ENCODE measurements around the gene AIRE. TPM values are rescaled to one million over a fixed set of nuclear protein-coding genes. Genes with fewer than 3 reads are reported as not detected.
A peak's percentile ranks its signal among the peaks of the same experiment; 100 is the strongest.

AIRE gene
- total RNA-seq, 6 experiments from 2014 or later: 0.05 to 0.12 TPM; not detected in 4

GRCh38 chr21:44297525-44298290 is 12.0 kb downstream of the AIRE start:
- Mint-ChIP-seq H3K4me3 (no peak overlapping the region; the same call in 1 of the 2 replicates), H3K27me3 (ENCODE audit: insufficient read depth) (peaks cover 3% of the 10 kb centered on the region), H3K27ac (no peak overlapping the region), H3K4me1 (ENCODE audit: low read depth) (peaks cover 14% of the 10 kb centered on the region), H3K9me3 (no peaks in the 10 kb centered on the region), H3K36me3 (ENCODE audit: low read depth) (no peaks in the 10 kb centered on the region)
- DNase-seq: peak; percentile 73
- TF ChIP-seq, protein P1, sequence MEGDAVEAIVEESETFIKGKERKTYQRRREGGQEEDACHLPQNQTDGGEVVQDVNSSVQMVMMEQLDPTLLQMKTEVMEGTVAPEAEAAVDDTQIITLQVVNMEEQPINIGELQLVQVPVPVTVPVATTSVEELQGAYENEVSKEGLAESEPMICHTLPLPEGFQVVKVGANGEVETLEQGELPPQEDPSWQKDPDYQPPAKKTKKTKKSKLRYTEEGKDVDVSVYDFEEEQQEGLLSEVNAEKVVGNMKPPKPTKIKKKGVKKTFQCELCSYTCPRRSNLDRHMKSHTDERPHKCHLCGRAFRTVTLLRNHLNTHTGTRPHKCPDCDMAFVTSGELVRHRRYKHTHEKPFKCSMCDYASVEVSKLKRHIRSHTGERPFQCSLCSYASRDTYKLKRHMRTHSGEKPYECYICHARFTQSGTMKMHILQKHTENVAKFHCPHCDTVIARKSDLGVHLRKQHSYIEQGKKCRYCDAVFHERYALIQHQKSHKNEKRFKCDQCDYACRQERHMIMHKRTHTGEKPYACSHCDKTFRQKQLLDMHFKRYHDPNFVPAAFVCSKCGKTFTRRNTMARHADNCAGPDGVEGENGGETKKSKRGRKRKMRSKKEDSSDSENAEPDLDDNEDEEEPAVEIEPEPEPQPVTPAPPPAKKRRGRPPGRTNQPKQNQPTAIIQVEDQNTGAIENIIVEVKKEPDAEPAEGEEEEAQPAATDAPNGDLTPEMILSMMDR (IDR thresholded peaks at IDR 0.05): peak; percentile 85

GRCh38 chr21:44298301-44298700 is 12.6 kb downstream of the AIRE start:
- Mint-ChIP-seq H3K9me3 (no peaks in the 10 kb centered on the region), H3K27me3 (ENCODE audit: insufficient read depth) (peaks cover 3% of the 10 kb centered on the region), H3K36me3 (ENCODE audit: low read depth) (no peaks in the 10 kb centered on the region), H3K4me1 (ENCODE audit: low read depth) (peaks cover 14% of the 10 kb centered on the region), H3K27ac (no peak overlapping the region), H3K4me3 (no peak overlapping the region)
- TF ChIP-seq, protein P1 (IDR thresholded peaks at IDR 0.05): no peak
- peak; percentile 44 for DNase-seq

DNA sequence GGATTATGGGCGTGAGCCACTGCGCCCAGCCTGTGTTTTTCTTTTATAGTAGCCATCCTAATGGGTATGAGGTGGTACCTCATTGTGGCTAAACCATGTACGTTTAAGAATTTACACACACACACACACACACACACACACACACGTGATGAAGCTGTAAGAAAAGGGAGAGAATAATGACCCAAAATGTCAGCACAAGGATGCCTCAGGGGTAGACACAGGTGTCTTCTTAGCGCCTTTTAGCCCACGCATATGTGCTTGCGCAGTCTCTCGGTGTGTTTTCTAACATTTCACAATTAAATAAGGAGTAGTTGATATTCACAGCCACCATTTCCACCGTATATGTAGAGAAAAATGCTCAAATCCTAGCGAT is 13.4 kb downstream of the AIRE start:
- Mint-ChIP-seq H3K4me3 (peak overlapping the region; percentile 87), H3K27ac (peak overlapping the region; percentile 83), H3K36me3 (ENCODE audit: low read depth) (no peaks in the 10 kb centered on the region), H3K9me3 (no peaks in the 10 kb centered on the region), H3K27me3 (ENCODE audit: insufficient read depth) (peaks cover 3% of the 10 kb centered on the region), H3K4me1 (ENCODE audit: low read depth) (peaks cover 14% of the 10 kb centered on the region)
- TF ChIP-seq, protein P1 (IDR thresholded peaks at IDR 0.05): no peak
- DNase-seq: peak; percentile 3

- peaks cover 15% of the 10 kb centered on the region for H3K4me1 Mint-ChIP-seq (ENCODE audit: low read depth)
- peak; percentile 22 for DNase-seq
- H3K27me3 Mint-ChIP-seq (ENCODE audit: insufficient read depth): peaks cover 5% of the 10 kb centered on the region
- TF ChIP-seq, protein P1 (IDR thresholded peaks at IDR 0.05): no peak
- peak within 1 kb of the TSS; percentile 90 for H3K4me3 Mint-ChIP-seq
- no peaks in the 10 kb centered on the region for H3K9me3 Mint-ChIP-seq
- no peaks in the 10 kb centered on the region for H3K36me3 Mint-ChIP-seq (ENCODE audit: low read depth)
- H3K27ac Mint-ChIP-seq: peak within 1 kb of the TSS; percentile 83
Observed at GRCh38 chr21:44299458-44300261, 14.0 kb downstream of the AIRE start, which contains the start of gene PFKL. TSS of gene PFKL (plus strand) at chr21:44300053. CDS start at chr21:44300106, 53 bp downstream.

GRCh38 chr21:44300262-44300959 is 14.7 kb downstream of the AIRE start:
- TF ChIP-seq, protein P1 (IDR thresholded peaks at IDR 0.05): no peak
- Mint-ChIP-seq H3K4me3 (peak overlapping the region; percentile 90), H3K9me3 (no peaks in the 10 kb centered on the region), H3K27ac (peak overlapping the region; percentile 53), H3K36me3 (ENCODE audit: low read depth) (no peaks in the 10 kb centered on the region), H3K27me3 (ENCODE audit: insufficient read depth) (peaks cover 5% of the 10 kb centered on the region), H3K4me1 (ENCODE audit: low read depth) (peaks cover 21% of the 10 kb centered on the region)
- peak; percentile 8 for DNase-seq

Data from HFFc6 (cell line).